TTC549 (cell line): ENCODE measurements around the gene NUP98.

Source experiments
- FAIRE-seq: peaks from 2 replicates; lab custom pipeline; 2012; peaks lifted over from hg19 to GRCh38; lab: Jason Lieb, UNC

The NUP98 gene

GRCh38 chr11:3797329-3798090 is at the start of gene NUP98:
Gene NUP98 (minus strand): TSS chr11:3797554. CDS start chr11:3782117, 15,437 bp downstream.
- FAIRE-seq, result peak; percentile 92

DNA sequence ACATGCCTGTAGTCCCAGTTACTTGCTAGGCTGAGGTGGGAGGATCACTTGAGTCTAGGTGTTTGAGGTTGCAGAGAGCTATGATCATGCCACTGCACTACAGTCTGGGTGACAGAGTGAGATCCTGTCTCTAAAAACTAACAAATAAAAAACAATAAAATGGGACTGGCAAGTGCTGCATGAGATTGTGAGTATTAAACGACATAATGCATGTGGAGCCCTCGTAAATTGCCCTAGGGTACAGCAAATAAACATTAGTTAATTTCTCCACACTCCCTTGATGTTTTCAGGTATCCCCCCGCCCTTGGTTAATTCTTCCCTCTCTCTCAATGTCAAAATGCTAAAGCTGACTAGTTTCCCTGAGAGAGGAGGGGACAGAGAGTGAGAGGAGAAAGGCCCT is 48.3 kb upstream of the NUP98 start:
- FAIRE-seq, result no peak

DNA sequence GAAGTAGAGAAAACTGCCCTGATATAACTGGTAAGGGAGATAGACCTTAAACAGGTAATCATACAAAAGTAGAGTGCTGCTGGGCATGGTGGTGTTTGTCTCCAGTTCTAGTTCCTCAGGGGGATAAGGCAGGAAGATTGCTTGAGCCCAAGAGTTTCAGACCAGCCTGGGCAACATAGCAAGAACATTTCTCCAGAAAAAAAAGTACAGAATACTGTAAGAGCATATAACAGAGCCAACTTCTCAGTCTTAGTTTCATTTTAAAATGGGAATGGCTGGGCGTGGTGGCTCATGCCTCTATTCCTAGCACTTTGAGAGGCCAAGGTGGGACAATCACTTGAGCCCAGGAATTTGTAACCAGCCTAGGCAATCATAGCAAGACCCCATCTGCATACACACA is 47.9 kb upstream of the NUP98 start:
- FAIRE-seq, result no peak

DNA sequence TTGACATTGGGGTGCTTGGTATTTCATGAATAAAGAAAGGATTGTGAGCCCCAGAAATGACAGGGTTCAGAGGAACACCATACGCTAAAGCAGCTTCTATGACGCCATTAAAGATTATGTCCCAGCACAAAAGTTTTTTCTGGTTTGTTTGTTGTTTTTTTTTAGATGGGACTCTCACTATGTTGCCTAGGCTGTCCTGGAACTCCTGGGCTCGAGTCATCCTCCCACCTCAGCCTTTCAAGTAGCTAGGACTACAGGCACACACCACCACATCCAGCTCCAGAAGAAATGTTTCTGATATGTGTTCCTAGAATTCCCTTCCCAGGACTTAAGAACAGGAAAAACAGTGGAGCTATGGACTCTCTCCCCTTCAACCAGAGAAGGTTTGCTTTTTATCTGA is 46.0 kb upstream of the NUP98 start:
- FAIRE-seq, result no peak

- FAIRE-seq, result no peak
Measured at GRCh38 chr11:3841426-3842350, 44.3 kb upstream of the NUP98 start.

- FAIRE-seq, result no peak
Measured at GRCh38 chr11:3840870-3841425, 43.6 kb upstream of the NUP98 start, which contains the start of gene RHOG. Gene RHOG (minus strand): TSS chr11:3840959. CDS start chr11:3828138, 12,821 bp downstream.

- FAIRE-seq, result no peak
Measured at GRCh38 chr11:3840004-3840869, 42.9 kb upstream of the NUP98 start.

- no peak for FAIRE-seq
Measured at GRCh38 chr11:3838504-3838903, 41.1 kb upstream of the NUP98 start.

- FAIRE-seq, result no peak
Measured at GRCh38 chr11:3837793-3838192, 40.4 kb upstream of the NUP98 start.

- FAIRE-seq, result no peak
Measured at GRCh38 chr11:3836903-3837302, 39.5 kb upstream of the NUP98 start.

DNA sequence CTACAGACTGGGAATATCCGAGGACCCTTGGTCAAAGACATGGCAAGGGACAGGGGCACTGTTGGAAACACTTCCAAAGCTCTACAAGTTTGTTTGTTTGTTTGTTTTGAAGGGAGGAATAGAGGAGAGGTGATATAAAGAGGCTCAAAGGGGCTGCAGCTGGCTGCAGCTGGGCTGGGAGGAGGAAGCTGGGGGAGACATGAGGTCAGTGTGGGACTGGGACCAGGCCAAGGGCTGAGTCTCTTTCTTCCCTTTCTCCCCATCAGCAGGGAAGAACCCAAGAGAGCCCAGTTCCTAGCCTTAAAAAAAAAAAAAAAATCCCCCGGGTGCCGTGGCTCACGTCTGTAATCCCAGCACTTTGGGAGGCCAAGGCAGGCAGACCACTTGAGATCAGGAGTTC is 38.4 kb upstream of the NUP98 start:
- no peak for FAIRE-seq

- no peak for FAIRE-seq
Measured at GRCh38 chr11:3834664-3835461, 37.5 kb upstream of the NUP98 start.

- no peak for FAIRE-seq
Measured at GRCh38 chr11:3834349-3834663, 37.0 kb upstream of the NUP98 start.

DNA sequence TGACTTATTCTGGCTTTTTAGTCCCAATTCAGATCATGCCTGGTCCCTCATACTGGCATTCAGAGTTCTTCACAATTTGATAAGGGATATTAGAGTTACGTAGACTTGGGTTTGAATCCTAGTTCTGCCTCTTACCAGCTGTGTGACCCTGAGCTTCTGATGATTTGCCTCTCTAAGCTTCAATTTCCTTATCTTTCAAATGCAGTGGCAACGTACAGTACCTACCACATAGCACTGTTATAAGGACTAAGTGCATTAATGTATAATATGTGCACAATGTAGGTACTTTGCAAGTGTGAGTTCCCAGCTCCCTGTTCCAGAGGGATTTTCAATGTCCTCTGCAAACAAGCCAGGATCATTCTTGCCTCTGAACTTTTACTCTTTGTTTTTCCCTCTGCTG is 36.1 kb upstream of the NUP98 start:
- FAIRE-seq, result no peak

DNA sequence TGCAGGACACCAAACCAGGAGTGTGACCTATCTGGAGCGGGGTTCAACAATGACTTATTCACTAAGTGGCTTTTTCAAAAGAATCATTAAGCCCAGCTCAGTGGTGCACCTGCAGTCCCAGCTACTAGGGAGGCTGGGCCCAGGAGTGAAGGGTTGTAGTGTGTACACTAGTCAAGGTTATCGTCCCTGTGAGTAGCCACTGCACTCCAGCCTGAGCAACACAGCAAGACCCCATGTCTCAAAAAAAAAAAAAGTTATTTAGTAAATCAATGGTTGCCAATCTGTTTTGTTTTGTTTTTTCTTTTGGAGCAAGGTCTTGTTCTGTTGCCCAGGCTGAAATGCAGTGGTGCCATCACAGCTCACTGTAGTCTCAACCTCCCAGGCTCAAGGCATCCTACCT is 35.5 kb upstream of the NUP98 start:
- FAIRE-seq, result no peak

- FAIRE-seq, result no peak
Measured at GRCh38 chr11:3831378-3832239, 34.3 kb upstream of the NUP98 start.

- FAIRE-seq, result no peak
Measured at GRCh38 chr11:3830730-3831129, 33.4 kb upstream of the NUP98 start.

DNA sequence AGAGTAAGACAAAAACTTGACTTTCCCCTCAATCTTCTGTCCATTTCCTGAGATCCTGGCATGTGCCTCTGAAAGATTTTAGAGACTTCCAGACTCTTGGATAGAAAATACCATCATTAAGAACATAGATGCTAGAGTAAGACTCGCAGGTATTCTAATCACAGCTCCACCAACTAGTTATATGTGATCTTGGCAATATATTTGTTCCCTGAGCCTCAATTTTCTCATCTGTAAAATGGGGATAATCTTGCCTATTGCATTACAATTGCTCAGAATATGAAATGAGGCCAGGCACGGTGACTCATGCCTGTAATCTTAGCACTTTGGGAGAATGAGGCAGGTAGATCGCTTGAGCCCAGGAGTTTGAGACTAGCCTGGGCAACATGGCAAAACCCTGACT is 32.7 kb upstream of the NUP98 start:
- no peak for FAIRE-seq

DNA sequence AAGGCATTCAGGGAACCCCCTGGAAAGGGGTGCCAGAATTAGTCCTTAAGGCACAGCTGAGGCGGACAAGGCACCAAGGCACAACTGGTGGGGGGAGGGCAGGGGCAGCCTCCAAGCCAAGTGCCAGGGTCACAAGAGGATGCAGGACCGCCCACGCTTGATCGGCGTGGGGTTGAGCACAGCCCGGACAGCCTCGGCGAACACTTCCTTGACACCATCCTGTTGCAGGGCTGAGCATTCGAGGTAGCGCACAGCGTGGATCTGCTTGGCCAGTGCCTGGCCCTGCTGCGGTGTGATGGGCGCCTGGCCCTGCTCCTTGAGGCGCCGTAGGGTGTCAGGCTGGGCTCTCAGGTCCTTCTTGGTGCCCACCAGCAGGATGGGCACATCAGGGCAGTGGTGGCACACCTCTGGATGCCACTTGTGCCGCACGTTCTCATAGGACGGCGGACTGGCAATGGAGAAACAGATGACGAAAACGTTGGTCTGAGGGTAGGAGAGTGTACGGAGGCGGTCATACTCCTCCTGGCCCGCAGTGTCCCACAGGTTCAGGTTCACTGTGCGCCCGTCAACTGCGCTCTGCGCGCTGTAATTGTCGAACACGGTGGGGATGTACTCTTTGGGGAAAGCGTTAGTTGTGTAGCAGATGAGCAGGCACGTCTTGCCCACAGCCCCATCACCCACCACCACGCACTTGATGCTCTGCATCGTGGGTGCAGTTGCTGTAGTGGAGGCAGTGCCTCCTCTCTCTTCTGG is 30.3 kb upstream of the NUP98 start:
- FAIRE-seq, result no peak

GRCh38 chr11:3826721-3827120 is 29.4 kb upstream of the NUP98 start:
- FAIRE-seq, result no peak
